ENCODE measurements around the gene KCNN3.

Gene KCNN3

GRCh38 chr1:154657556-154657955, 212.5 kb downstream of the KCNN3 start:
- H3K4me1 Mint-ChIP-seq: no peaks in the 10 kb centered on the region
- no peaks in the 10 kb centered on the region for H3K36me3 Mint-ChIP-seq
- H3K27ac Mint-ChIP-seq: no peak overlapping the region
- H3K9me3 Mint-ChIP-seq: no peaks in the 10 kb centered on the region
- no peak overlapping the region for H3K4me3 Mint-ChIP-seq
- peaks cover 23 to 72% of the 10 kb centered on the region in 2 donors for H3K27me3 Mint-ChIP-seq
- DNase-seq (no peak), ATAC-seq (replicated peaks) (no peak)

DNA sequence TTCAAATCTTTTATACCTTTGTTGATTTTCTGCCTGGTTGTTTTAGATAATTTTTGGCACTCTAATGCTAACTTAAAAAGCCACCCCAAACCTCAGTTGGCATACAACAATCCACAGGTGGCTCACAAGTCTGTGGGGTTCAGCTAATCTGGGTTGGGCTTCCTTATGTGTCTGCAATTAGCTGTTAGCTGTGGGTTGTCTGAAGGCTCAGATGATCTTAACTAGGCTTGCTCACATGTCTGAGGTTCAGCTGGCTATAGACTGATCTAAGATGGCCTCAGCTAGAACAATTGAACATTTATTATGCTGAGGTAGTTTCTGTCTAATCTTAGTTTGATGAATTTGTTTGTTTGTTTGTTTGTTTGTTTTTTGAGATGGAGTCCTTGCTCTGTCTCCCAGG, 217.2 kb downstream of the KCNN3 start:
- Mint-ChIP-seq H3K4me3 (no peak overlapping the region), H3K27ac (no peak overlapping the region), H3K9me3 (no peaks in the 10 kb centered on the region), H3K36me3 (no peaks in the 10 kb centered on the region), H3K4me1 (no peaks in the 10 kb centered on the region), H3K27me3 (peaks cover 15 to 52% of the 10 kb centered on the region in 2 donors)
- DNase-seq (no peak), ATAC-seq (replicated peaks) (no peak)

Measured in stimulated activated naive B cell treated with anti-CD40 and anti-IgM and Interleukin-4, amounts not matched to agents 10 μg/mL and 1 μg/mL and 100 μg/mL, for 72 hours (primary cell).